HG03159 (cell line): Measurements from ENCODE around the gene EN2.

Experiments used
- ATAC-seq: cut with Tn5 transposase; IDR thresholded peaks from one replicate; pipeline ENCODE4 v1.9.1; 2021; ENCODE audit warnings: mild to moderate bottlenecking, moderate library complexity; ENCODE audit not compliant: unreplicated experiment

The EN2 gene

GRCh38 chr7:155462163-155462735 is 4.3 kb downstream of the EN2 start:
- ATAC-seq, result no peak

- ATAC-seq, result no peak
Observed at GRCh38 chr7:155463114-155463811, 5.3 kb downstream of the EN2 start.

DNA sequence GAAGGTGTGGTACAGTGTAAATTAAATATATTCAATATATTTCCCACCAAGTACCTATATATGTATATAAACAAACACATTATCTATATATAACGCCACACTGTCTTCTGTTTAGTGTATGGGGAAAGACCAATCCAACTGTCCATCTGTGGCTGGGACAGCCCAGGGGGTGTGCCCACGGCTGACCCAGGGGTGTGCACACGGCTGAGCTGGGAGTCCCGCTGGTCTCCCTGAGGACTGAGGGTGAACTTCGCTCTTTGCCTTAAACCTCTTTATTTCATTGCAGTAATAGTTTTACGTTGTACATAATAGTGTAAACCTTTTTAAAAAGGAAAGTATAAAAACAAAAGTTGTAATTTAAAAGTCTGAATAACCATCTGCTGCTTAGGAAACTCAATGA is 6.3 kb downstream of the EN2 start:
- no peak for ATAC-seq

- ATAC-seq, result no peak
Observed at GRCh38 chr7:155464948-155465739, 7.2 kb downstream of the EN2 start.

GRCh38 chr7:155465761-155466141 is 7.8 kb downstream of the EN2 start:
- no peak for ATAC-seq

DNA sequence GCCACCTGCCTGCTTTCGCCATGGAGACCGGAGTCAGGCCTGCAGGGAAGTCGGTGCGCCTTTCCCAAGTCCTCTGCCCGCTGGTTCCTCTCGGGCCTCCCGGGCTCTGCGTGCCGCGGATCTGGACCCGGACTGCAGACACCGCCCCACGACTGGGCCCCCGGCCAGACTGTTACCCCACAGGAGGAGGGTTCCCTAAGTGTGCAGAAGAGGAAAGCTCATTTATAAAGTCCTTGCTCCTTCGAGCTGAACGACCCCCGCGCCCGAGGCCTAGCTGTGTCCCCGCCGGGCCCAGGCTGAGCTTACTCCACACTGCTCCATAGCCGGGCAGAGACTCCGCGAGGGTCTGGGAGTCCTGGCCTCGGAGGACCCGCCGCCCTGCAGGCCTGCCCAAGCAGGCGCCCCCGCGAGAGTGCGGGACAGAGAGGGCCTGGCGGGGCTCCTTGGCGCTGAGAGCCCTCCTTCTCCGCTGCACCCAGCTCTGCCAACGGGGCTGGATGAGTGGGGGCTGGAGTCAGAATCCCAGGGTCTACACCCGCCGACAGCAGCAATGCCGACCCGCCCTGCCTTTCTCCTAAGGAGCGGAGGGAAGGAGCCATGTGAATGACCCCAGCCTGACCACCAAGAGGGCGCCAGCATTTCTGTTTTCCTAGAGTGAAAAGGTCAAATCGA is 8.3 kb downstream of the EN2 start:
- no peak for ATAC-seq

DNA sequence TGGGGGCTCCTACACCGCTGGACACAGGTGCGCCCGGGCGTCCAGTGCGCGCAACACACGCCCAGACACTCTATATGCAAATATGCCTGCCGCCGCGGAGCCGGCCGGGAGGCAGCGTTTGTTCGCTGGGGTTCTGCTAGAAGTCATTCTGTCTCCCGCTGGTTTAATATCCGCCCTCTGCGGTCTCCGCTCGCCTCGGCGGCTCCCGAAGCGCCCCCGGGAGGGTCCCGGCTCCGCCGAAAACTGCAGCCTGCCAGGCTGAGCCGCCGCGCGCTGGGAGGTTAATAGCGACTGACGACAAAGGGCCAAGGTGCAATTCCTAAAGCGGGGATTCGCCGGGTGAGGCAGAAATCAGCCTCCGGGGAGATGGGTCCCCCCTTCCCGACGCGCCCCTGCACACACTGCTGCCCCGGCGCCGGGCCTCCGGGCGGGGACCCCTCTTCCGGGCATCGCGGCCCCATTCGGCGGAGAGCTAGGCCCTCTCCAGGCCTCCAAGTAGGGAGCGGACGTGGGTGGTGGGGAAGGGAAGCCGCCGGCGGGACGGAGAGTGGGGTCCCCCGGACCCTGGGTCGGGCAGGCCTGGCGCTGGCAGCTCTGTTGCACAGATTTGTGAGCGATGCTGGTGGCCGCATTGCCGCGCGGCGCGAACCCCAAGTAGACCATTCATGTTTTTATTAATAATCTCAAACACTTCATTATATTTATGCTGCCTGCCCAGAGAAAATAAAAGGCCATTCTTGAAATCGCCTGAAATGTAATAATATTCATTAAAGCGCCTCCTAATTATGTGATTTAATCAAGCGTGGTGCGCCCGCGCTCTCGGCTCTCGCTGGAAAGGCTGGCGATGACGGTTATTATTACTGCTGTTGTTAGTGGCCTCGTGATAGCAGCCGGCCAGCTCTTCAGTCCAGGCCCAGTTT is 9.1 kb downstream of the EN2 start:
- peak; percentile 74 for ATAC-seq

DNA sequence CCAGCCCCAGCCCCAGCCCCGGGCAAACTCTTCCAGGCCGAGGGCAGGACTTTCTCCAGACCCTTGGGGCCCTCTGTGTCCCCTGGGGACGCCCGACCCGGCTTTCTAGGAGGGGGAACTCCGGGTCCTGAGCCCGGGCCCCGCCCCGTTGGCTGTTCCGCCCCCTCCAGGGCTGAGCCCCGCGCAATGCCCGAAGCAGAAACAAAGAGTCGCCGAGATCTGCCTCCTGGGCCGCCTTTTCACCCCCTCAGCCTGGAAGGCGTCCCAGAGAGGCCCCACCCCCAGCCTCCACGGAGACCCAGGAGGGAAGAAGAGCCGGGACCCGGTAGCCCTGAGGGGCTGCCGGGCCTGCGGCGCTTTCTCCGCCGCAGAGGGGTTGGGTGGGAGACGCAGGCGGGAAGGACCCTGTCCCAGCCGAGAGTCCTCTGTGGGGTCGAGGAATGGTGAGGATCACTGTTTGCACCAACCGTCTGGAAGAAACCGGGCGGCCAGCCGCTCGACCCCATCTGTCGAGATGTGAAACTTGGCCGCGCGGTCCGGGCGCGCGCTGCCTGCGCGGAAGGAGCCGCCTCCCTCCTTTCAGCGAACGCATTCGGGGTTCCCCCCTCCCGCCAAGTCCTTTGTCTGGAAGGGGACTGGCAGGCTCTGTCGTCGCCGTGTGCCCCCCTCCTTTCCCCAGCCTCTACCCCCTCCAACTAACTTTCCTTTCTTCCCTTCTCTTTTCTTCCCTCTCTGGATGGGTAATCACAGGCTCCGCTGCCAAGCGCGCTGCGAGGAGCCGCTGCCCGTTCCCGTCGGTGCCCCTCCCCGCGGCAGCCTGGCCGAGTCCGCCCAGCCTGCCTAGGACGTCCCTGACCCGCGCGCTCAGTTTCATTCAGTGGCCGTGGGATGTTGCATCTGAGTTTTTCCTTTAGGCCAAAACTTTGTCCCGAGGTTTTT is 10.2 kb downstream of the EN2 start:
- no peak for ATAC-seq

- no peak for ATAC-seq
Observed at GRCh38 chr7:155468785-155469148, 10.8 kb downstream of the EN2 start.

DNA sequence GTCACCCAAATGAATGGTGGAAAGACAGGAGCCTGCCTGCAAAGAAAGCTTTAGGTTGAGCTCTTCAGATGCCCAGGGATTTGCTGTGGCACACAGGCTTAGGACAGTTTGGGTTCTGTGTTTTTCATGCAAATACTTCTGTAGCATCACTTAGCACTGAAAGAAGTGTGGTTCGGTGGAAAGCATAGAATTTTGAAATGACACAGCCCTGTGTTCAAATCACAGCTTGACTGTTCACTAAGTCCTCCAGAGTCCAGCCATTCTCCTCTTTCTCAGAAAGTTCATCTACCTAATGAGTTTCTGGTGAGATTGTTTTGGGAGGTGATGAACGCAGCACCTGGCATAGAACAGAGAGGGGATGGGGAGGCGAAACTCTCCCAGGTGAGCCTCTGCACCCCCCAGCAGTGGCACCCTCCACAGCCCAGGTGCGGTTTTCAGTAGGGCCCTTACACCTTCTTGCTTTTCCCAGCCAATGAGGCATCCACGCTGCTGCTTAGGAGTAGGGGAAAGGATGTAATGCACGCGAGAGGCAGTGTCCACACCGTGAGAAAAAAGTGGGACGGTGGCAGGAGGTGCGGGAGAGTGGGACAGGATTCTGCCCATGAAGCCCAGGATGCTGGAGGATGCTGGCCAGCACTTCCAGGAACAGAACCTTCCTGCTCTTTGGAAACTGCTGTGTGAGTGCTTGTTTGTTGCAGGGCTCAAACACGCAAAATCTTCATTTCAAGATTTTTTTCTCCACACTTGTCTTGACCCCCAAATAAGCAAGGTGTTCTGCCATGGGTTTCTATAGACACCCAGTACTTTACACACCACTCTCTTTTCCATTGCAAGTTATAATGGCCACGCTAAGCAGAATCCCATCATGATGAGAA is 11.6 kb downstream of the EN2 start:
- ATAC-seq, result no peak

GRCh38 chr7:155470186-155470487 is 12.2 kb downstream of the EN2 start:
- no peak for ATAC-seq

DNA sequence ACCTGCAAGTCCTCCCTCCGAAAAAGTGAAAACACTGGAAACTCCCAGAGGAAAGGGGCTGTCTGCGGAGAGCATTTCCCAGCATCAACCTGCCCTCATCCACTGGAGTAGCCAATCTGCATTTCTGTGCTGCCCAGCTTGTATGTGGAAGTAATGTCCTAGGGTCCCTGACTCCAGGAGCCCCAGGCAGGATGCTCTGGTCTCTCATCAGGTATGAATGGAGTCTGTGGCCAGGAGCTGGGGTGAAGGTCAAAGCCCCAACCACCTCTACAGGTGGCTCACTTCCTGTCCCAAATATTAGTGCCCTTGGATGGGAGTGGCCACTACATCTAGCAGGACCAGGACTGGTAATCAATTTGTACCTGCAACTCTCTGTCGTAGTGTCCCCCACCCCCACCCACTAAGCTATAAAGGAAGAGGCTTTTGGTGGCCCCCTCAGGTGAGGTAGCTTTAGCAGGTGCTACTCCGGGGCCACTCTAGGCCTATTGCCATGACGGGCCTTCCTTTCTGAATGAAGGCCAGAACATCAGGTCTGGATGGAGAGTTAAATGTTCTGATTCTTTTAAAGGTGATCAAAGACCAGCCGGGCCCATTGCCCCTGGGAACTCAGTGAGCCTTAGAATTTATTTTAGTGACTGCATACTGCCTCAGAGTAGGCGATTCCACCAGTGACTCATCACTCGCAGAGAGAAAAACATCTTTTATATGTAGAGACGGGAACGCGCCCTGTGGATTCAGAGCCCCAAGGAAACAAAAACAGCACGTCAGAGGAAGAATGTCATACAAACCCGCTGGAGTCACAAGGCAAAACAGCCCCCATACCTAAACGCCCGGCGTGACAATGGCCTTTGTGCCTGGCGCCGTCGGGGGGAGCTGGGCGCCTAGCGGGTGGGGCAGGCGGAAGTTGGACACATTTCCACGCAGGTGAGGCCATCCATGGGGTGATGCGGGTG is 13.0 kb downstream of the EN2 start:
- ATAC-seq, result no peak

DNA sequence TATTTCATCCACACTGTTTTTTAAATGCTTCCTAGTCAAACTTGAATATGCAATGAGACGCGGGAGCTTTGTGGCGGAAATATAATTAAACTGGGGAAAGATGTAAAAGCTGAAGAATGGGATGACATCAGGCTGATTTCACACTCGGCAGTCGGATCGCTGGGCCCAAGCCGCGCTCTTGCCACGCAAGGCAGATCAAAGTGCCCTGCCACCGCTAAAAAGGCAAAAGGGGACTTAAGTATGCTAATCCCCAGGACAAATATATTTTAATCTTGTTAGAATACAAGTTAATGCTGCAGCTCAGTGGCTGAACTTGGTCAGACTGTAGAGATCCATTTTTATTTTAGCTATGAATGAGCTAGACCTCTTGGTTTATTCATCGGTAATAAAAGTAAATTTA is 13.8 kb downstream of the EN2 start:
- ATAC-seq, result no peak

- peak; percentile 92 for ATAC-seq
Observed at GRCh38 chr7:155477476-155477875, 19.5 kb downstream of the EN2 start.

DNA sequence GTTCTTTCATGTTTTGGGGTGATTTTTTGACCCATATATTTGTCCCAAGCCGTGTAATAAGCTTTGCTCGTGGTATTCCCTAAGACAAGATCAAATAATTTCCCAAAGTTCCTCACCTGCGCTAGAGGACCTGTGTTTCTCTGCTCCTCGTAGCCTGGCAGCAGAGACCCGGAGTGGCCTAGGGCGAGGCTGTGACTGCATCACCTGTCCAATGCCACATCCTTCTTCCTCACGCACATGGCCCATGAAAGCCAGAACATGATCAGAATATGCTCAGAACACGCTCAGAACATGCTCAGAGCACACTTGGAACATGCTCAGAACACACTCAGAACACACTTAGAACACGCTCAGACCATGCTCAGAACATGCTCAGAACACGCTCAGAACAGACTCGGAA is 23.8 kb downstream of the EN2 start:
- no peak for ATAC-seq

GRCh38 chr7:155482511-155483183 is 24.7 kb downstream of the EN2 start:
- ATAC-seq, result no peak

DNA sequence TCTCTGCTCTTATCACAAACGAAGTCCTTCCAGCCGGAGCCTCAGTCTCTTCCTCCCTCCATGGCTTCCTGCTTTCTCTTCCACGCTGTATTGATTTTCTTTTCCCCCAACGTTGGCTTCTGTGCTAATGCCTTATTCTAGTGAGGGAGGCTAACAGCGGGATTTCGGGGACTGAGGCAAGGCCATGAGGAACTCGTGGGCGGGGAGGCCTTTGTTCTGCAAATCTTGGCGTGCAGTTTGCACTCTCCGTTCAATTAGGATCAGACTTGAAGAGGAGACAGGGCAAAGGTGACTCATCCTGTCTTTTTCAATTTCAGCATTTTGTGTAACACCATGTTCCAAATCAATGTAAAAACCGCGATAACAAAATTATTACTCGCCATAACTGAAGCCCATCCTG is 25.3 kb downstream of the EN2 start:
- ATAC-seq, result no peak
